Amygdala (tissue), 56 donors: Measurements from ENCODE around the gene NT5DC4.
"Not testable (repeated sequence)": the region's sequence is repeated elsewhere in the genome, so short reads cannot be mapped to it uniquely, and the experiment has no call there.

Experiments
- DNase-seq, 56 donors: peaks; one replicate each; lab custom pipeline; 2025; lab: John Stamatoyannopoulos, UW

The NT5DC4 gene

DNA sequence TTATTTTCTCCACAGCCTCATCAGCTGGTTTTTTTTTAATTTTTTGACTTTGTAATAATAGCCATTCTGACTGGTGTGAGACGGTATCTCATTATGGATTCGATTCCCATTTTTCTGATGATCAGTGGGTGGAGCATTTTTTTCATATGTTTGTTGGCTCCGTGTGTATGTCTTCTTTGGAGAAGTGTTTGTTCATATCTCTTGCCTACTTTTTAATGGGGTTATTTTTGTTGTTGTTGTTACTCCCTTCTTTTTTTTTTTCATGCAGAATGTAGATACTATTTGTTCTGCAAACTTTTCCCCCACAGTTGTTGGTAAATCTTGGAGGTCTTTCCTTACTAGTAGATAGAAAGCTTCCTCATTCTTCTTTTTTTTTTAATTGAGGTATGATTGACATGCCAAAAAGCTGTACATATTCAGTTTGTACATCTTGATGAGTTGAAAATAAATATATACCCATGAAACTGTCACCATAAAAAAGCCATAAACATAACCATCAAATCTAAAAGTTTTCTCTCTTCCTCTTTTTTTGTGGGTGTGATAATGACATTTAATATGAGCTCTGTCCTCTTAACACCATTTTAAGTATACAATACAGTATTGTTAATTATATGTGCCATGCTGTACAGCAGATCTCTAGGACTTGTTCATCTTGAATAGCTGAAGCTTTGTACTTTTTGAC is 21.8 kb upstream of the NT5DC4 start:
- DNase-seq, result no peak

DNA sequence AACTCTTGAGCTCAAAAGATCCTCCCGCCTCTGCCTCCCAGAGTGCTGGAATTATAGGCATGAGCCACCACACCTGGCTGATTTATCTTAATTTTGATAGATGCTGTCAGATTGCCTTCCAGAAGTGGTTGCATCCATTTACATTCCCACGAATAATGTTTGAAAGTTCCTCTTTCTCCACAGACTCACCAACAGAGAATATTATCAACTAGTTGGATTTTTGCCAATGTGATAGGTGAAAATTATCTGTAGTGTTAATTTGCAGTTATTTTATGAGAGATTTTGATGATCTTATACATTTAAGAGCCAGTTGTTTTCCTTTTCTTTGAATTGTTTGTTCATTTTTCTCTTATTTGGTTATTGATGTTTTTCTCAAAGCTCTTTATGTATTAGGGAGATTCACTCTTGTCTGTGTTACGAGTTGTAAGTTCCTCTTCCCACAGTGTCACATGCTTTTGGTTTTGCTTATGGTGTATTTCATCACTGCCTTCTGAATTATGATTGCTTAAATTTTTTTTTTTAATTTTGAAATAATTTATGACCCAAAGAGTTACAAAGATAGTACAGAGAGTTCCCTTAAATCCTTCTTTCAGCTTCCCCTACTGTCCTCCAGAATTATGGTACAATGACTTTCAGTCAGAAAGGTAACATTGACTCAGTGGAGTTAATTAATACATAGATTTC is 20.7 kb upstream of the NT5DC4 start:
- DNase-seq, result no peak

DNA sequence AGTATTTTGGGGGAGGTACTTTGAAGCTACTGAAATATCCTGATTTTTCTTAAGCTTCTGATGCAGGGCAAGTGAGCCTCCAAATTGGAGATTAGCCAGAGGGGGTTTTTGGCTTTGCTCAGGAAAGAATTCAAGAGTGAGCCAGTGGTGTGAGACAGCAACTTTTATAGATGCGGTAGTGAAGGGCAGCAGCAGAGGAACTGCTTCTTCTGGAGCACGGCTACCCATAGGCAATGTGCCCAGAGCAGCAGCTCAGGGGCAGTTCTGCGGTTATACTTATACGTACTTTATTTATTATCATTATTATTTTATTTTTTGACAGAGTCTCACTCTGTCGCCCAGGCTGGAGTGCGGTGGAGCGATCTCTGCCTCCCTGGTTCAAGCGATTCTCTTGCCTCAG is 19.8 kb upstream of the NT5DC4 start:
- peak in 2 of 56 donors; percentile 12 to 25 for DNase-seq

DNA sequence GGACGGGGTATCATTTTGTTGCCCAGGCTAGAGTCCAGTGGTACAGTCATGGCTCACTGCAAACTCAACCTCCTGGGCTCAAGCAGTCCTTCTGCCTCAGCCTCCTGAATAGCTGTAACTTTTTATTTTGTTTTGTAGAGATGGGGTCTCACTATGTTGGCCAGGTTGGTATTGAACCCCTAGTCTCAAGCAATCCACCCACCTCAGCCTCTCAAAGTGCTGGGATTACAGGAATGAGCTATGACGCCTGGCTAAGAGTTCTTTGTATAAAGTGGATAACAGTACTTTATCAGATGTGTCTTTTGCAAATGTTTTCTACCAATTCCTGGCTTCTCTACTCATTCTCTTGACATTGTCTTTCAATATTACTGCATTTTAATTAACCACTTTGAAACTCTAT is 17.1 kb upstream of the NT5DC4 start:
- no peak for DNase-seq

DNA sequence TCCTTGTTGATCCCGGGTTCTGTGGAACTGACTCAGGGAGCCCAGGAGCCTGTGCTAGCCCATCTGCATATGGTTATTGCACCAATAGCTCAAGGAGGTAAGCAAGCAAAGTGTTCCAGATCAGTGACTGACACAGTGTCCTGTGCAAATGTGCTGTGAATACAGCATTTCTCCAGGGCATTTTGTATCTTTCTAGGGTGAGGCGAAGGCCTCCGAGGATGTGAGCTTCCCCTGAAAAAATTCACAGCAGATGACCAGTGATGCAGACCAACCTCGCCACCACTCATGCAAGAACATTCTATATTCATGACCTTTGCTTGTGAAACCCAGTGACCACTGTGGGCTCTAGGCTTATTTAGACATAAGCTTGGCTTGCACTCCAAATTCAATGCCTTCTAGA is 15.2 kb upstream of the NT5DC4 start:
- DNase-seq, result no peak

DNA sequence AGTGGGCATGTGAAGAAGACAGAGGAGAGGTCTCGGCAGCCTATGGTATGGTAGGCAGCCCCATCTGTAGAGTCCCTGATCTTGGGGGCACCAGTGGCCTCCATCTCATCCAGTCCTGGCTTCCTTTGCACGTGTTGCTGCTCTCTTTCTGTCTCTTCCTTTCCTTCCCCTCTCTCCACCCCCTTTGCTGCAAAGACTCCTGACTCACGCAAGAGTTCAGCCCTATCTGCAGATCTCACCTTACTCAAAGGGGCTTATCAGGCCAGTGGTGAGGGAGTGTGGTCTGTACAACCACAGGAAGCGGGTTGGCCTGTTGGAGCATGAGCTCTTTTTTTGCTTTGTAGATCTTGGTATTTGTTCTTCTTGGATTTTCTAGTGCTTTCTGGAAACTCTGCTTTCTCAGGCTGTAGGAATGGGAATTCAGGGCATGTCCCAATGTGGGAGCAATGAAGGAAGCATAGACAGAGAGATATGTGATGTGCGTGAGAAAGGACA is 14.6 kb upstream of the NT5DC4 start:
- no peak for DNase-seq

DNA sequence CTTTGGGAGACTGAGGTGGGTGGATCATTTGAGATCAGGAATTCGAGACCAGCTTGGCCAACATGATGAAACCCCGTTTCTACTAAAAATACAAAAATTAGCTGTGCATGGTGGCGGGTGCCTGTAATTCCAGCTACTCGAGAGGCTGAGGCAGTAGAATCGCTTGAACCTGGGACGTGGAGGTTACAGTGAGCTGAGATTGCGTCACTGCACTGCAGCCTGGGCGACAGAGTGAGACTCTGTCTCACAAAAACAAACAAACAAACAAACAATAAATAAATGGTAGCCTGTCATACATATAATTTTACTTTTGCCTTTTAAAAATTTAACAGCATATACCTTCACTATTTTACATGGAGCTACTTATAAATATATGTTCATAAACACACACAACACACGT is 13.9 kb upstream of the NT5DC4 start:
- not testable (repeated sequence) for DNase-seq

DNA sequence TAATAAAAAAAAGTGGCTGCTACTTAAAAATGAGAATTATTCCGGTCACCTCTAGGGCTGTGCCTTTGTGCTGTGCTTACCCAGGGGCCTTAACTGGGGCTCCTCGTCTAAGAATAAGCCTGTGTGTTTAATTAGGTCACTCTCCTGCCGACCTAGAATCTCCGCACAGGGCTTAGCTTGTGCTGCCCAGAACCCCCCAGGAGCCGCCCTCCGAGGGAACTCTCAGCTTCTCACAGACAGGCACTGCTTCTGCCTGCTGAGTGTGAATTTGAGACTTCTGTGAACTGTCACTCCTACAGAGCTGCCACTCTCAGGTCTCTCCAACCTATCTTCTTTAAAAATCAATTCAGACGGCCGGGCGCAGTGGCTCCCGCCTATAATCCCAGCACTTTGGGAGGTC is 11.9 kb upstream of the NT5DC4 start:
- peak in 22 of 56 donors; percentile 16 to 62 (median 33) for DNase-seq

DNA sequence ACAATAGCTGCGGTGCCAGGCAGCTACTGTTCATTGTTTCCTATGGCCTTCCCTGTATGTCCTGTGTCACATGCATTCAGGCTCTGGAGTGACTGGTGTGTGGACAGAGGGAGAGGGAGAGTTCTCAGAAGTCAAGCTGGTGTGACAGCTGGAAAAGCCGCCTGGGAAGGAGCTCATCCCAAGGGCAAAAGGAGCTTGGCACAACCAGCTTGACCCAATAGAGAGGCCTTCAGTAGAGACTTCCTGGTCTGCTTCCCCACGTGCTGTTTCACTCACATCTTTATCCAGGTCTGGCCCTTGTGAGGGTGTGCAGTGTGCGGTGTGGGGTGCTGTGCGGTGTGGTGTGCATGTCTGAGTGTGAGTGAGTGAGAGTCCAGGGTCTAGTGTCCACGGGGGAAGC is 11.1 kb upstream of the NT5DC4 start:
- peak in 1 of 56 donors; percentile 30 for DNase-seq

DNA sequence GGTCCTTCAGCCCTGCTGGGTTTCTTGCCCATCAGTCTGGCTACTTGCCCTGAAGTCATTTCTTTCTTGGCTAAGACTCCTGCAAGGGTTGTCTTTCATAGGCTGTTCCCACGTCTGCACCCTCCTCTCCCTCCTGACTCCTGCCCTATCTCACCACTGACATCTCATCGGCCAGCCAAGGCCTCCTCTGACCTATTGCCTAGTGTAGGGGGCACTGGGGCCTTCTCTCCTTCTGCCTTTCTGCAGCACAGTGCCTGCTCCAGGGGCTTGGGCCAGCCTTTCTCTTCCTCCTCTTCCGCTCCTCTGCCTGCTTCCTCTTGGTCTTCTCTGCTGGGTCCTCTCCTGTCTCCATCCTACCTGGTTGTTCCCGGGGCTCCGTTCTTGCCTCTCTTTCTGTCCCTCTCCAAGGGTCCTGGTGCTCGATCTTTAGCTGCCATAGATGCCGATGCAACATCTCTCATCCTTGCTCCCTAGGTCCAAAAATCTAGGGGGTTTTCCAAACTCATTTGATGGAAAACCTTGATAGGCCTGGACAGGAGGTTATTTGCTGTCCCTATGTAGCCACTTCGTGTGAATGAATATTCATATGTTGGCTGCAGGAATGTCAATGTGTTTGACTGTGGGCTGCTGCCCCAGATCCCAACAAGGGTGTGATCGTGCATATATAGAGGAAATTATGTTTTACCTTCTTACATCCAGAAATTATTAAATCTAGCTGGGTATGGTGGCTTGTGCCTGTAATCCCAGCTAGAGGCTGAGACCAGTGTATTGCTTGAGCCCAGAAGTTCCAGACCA is 9.7 kb upstream of the NT5DC4 start:
- no peak for DNase-seq

DNA sequence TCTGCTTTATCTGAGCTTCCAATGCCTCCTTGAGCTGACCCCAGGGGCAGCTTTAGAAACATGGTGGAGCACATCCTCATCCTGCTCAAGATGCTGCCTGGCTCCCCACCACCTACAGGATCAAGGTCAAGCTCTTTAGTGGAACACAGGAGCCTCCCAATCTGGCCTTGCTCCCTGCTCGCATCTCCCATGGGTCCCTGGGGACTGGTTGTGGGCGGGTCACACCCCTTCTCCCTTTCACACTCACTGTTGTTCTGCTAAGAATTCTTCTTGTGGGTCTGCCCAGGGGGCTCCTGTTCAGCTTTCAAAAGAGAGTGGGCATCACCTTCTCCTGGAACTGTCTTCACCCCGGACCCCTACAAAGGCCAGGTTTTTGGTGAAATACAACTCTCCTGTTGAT is 8.4 kb upstream of the NT5DC4 start:
- no peak for DNase-seq

DNA sequence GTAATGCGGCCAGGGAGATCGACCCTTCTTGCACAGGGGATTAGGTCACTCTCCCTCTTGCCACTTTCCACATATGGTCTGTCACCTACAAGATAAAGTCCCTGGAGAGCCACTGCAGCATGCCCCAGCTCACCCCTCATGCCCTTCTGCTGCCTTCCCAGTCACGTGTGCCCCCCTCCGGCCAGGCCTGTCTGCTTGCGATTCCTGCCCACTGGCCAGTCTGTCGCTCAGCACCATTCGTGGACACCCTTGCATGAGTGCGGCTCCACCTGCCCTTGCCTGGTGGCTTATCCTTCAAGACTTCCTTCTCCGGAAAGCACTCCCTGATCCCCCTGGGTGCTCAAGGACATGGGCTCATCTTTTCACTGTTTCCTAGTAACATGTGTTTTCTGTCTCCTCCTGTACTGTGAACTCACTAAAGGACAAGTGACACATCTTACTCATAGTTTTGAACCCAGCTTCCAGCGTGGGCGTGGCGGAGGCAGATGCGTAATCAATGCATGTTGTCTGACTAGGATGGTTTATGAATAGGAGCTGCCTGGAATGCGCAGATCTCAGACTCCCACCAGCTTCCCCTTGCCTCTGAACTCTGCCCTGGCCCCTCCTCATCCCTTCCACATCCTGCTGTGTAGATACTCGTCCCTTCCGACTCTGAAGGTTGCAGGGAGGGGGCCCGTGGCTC is 7.8 kb upstream of the NT5DC4 start:
- DNase-seq, result peak in 8 of 56 donors; percentile 6 to 42 (median 21)

DNA sequence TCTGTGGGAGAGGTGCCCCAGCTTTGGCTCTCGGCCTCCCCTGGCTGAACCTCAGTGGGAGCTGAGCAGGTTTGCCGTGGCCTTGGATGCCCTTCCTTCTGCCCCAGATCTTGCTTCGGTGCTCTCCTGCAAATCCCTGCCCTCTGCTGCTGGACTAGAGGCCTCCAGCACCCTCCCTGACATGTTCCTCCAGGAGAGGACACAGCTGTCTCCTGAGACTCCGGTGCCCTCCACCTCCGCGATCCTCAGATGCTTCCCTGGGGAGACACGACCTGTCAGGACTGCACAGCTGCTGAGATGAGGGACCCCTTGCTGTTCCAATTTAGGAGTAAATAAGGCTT is 7.3 kb upstream of the NT5DC4 start:
- DNase-seq, result no peak

DNA sequence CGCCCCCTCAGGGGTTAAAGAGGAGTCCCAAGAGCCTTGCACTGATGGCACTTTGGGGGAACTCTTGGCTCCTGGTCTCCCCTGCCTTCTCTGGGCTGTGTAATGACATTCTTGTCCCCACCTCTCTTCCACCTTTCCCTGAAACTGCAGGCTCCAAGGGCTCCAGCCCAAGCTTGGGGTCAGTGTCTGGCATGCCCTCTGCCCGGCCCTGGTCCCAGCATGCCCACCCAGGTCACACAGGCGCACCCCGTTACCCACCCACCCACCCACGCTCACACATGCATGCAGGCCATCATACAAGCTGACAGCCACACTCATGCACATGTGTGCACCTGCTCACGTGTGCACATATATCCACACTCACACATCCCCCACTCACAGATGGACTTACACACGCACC is 6.9 kb upstream of the NT5DC4 start:
- no peak for DNase-seq

DNA sequence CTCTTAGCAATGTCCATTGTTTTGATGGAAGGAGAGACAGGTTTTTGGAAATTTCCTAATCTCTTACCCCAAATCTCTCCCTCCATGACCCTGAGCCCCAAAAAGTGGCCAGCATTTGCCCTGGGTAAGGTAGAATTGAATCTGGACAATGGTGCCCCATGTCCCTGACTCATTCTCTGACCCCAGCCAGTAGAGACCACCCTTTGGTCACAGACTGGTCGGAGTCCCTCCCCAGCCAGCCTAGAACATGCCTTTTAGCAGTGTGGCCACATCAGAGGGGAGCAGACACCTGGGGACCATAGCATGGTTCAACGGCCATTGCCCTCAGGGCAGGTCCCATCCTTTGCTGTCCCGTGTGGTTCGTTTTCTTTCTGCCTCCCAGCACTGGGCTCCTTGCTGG is 6.5 kb upstream of the NT5DC4 start:
- no peak for DNase-seq

DNA sequence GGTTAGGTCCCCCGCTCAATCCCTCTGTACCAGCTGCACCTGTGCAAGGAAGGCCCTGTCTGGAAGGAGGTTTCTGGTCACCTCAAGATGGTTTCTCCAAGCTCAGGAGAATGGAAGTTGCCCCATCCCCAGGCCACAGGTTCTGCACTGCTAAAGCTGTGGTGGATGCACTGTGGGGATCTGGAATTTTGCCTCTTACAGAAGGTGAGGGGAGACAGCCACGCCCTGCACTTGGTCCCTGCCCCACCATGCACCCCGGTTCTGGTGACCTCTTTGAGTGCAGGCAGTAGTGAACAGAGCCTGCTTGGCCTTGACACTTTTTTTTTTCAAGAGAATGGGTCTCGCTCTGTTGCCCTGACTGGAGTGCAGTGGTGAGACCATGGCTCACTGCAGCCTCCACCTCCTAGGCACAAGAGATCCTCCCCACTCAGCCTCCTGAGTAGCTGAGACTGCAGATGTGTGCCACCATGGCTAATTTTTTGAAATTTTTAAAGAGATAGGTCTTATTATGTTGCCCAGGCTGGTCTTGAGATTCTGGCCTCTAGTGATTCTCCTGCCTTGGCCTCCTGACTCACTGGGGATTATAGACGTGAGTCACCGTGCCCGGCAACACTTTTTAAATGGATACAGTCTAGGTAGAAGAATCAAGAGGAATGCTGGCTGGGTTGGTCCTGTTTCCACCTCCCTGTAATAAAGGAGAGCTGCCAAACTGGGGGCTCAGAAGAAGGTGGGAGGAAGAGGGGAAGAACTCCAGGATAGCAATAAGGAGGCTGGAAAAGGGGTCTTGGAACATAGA is 5.8 kb upstream of the NT5DC4 start:
- no peak for DNase-seq

DNA sequence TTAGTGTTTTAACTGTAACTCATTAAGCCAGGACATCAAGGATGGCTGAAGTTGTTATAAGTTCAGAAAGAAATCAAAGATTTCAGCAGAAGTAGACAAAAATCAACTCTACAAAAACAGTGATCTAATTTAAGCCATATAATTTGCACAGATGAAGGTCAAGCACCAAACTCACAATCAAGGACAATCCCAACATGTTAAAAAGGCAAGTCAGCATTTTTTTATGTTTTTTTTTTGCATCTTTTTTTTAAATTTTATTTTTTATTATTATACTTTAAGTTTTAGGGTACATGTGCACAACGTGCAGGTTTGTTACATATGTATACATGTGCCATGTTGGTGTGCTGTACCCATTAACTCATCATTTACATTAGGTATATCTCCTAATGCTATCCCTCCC is 4.7 kb upstream of the NT5DC4 start:
- DNase-seq, result not testable (repeated sequence)

DNA sequence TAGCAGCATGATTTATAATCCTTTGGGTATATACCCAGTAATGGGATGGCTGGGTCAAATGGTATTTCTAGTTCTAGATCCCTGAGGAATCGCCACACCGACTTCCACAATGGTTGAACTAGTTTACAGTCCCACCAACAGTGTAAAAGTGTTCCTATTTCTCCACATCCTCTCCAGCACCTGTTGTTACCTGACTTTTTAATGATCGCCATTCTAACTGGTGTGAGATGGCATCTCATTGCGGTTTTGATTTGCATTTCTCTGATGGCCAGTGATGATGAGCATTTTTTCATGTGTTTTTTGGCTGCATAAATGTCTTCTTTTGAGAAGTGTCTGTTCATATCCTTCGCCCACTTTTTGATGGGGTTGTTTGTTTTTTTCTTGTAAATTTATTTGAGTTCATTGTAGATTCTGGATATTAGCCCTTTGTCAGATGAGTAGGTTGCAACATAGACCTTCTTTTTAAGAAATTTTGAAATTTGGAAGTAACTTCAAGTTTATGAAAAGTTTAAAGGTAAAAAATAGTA is 3.9 kb upstream of the NT5DC4 start:
- not testable (repeated sequence) for DNase-seq

DNA sequence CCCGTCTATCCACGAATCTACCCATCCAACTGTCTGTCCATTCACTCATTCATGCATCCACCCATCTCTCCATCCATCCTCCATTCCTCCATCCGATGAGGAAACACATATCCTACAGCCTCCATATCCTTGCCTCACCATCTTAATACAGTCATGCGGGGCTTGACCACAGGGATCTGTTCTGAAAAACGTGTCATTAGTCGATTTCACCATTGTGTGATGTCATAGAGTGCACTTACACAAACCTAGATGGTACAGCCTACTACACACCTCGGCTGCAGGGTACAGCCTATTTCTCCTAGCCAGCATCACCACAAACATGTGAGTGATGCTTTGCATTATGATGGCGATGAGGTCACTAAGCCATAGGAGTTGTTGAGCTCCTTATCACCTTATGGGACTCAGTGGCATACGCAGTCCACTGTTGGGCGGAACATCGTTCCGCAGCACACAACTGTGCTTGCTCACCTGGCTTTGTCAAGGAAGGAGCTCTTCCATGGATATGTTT is 1.9 kb upstream of the NT5DC4 start:
- no peak for DNase-seq
